GM21825 (cell line): Measurements from ENCODE around the gene GSTA2.
"Not testable (repeated sequence)": the region's sequence is repeated elsewhere in the genome, so short reads cannot be mapped to it uniquely, and the experiment has no call there.

Experiments
- ATAC-seq: cut with Tn5 transposase; IDR thresholded peaks from one replicate; pipeline ENCODE4 v1.9.1; 2021; ENCODE audit warnings: mild to moderate bottlenecking, moderate library complexity; ENCODE audit not compliant: unreplicated experiment

Gene GSTA2

GRCh38 chr6:52763322-52763916, at the start of gene GSTA2:
GSTA2 (minus strand) TSS chr6:52763475; CDS start chr6:52757947, 5,528 bp downstream.
- not testable (repeated sequence) for ATAC-seq

- ATAC-seq, result not testable (repeated sequence)
Observed at GRCh38 chr6:52809777-52810176, 46.5 kb upstream of the GSTA2 start.

- no peak for ATAC-seq
Observed at GRCh38 chr6:52808660-52809059, 45.4 kb upstream of the GSTA2 start.

GRCh38 chr6:52803668-52804255, 40.5 kb upstream of the GSTA2 start, which contains the start of gene GSTA1:
GSTA1 (minus strand) TSS chr6:52803816; CDS start chr6:52799267, 4,549 bp downstream.
- not testable (repeated sequence) for ATAC-seq

GRCh38 chr6:52802806-52803205, 39.5 kb upstream of the GSTA2 start:
- no peak for ATAC-seq

GRCh38 chr6:52801188-52801841, 38.0 kb upstream of the GSTA2 start:
- ATAC-seq, result no peak

GRCh38 chr6:52799272-52799671, 36.0 kb upstream of the GSTA2 start:
- ATAC-seq, result not testable (repeated sequence)

GRCh38 chr6:52794366-52794765, 31.1 kb upstream of the GSTA2 start:
- not testable (repeated sequence) for ATAC-seq

GRCh38 chr6:52790861-52791260, 27.6 kb upstream of the GSTA2 start:
- ATAC-seq, result no peak

- not testable (repeated sequence) for ATAC-seq
Observed at GRCh38 chr6:52789658-52790057, 26.4 kb upstream of the GSTA2 start.

GRCh38 chr6:52788478-52788877, 25.2 kb upstream of the GSTA2 start:
- ATAC-seq, result no peak

GRCh38 chr6:52787917-52788316, 24.6 kb upstream of the GSTA2 start:
- ATAC-seq, result no peak

- no peak for ATAC-seq
Observed at GRCh38 chr6:52786249-52786956, 23.1 kb upstream of the GSTA2 start.

GRCh38 chr6:52782696-52783274, 19.5 kb upstream of the GSTA2 start:
- ATAC-seq, result not testable (repeated sequence)

GRCh38 chr6:52782209-52782608, 18.9 kb upstream of the GSTA2 start:
- ATAC-seq, result not testable (repeated sequence)

- no peak for ATAC-seq
Observed at GRCh38 chr6:52779237-52779636, 16.0 kb upstream of the GSTA2 start.

- ATAC-seq, result not testable (repeated sequence)
Observed at GRCh38 chr6:52776711-52777351, 13.6 kb upstream of the GSTA2 start.

- not testable (repeated sequence) for ATAC-seq
Observed at GRCh38 chr6:52769399-52769798, 6.1 kb upstream of the GSTA2 start.

GRCh38 chr6:52767658-52768057, 4.4 kb upstream of the GSTA2 start:
- ATAC-seq, result not testable (repeated sequence)

GRCh38 chr6:52761673-52762491, 1.4 kb downstream of the GSTA2 start:
- not testable (repeated sequence) for ATAC-seq
